ENCODE results near the gene TAF4. TPM values are rescaled to one million over a fixed set of nuclear protein-coding genes. Genes with fewer than 3 reads are reported as not detected.

The TAF4 gene
- total RNA-seq, result 2.1 and 5.5 TPM in 2 replicates

GRCh38 chr20:62065674-62066338, at the start of gene TAF4:
TAF4 (minus strand) TSS chr20:62065881; CDS start chr20:62065810, 71 bp downstream.

Other genes with a start within 250 kb of the TAF4 start
- 17.9 and 20.0 TPM in 2 replicates for gene LSM14B, start 56.6 kb upstream of the TAF4 start, total RNA-seq
- gene PSMA7, start 77.5 kb upstream of the TAF4 start, total RNA-seq, result 520 and 556 TPM in 2 replicates
- gene SS18L1, start 77.9 kb upstream of the TAF4 start, total RNA-seq, result 4.3 and 6.9 TPM in 2 replicates
- 10.6 and 18.2 TPM in 2 replicates for gene MTG2, start 117.1 kb upstream of the TAF4 start, total RNA-seq
- not detected in 2 replicates for gene HRH3, start 154.4 kb upstream of the TAF4 start, total RNA-seq
- 13.3 and 24.5 TPM in 2 replicates for gene OSBPL2, start 172.6 kb upstream of the TAF4 start, total RNA-seq
- 186 and 199 TPM in 2 replicates for gene ADRM1, start 237.1 kb upstream of the TAF4 start, total RNA-seq